ENCODE results near the gene SHC3.

Gene SHC3

DNA sequence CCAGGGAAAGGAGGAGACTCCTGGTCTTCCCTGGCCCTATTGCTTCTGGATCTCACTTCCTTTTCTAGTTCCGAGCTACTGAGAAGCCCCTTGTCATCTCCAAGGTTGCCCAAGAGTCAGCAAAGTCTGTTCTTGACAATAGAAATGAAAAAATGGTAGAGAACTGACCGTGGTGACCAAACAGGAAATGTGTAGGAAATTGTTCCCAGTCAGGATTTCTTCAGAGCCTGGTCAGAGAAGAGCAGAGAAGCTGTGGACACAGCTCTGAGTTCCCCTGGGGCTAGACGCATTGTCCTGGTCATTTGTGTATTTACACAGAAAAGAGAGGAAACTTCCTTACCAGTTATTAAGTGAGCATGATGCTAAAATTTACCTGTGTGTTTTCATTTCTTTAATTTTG, 151.7 kb downstream of the SHC3 start:
- no peak for DNase-seq (ENCODE audit: extremely low read depth in 1 of 2, low read depth in 1 of 2)

DNA sequence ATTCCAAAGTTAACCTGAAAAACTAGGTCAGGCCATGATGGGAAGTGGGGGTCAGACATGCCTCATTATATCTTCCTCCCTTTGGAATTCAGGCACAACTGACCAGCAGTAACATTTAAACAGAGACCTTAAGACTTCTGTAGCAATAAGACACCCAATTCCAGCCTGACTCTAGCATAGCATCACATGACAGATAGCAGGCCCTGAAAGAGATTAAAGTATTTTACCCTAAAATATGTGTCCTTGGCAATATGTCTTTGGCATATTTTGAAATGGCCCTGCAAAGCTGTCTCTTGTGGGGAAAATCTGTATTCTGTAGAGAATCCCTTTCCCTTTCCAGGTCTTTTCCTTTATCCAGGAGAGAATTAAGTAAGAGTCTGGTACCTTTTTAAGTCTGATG, 153.1 kb downstream of the SHC3 start:
- no peak for DNase-seq (ENCODE audit: extremely low read depth in 1 of 2, low read depth in 1 of 2)

DNA sequence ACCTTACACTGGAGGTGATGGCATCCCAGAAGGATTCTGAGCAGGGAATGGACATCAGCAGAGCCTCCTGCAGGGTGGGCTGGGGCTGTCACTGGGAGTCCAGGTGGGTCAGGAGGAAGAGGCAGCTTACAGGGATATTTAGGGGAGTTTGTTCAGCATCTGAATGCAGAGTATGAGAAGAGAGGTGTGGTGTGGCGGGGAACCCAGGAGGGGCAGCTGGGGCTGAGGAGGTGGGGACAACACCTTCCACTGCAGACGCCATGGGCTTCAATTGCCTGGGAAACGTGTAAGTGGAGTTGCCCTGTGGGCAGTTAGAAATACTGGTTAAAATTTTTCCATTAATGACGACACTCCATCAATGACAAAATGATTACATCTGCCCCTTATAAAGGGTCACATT, 153.9 kb downstream of the SHC3 start:
- no peak for DNase-seq (ENCODE audit: extremely low read depth in 1 of 2, low read depth in 1 of 2)

DNA sequence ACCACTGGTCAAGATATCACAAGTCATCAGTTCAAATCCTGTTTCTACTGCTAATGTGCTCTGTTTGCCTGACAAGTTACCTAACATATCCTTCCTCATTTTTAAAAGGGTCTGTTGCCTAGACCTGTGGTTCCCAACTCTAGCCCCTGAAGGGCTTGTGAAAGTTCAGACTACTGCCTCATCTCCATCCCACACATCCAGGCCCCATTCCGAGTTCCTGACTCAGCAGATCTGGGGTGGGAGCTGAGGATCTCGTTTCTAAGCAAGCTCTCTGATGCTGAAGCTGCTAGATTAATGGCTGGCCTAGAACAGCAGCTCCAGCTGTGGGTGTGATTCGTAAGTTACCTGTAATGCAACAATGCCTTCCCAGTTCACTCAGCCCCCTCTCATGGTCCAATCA, 154.9 kb downstream of the SHC3 start:
- DNase-seq (ENCODE audit: extremely low read depth in 1 of 2, low read depth in 1 of 2): no peak

DNA sequence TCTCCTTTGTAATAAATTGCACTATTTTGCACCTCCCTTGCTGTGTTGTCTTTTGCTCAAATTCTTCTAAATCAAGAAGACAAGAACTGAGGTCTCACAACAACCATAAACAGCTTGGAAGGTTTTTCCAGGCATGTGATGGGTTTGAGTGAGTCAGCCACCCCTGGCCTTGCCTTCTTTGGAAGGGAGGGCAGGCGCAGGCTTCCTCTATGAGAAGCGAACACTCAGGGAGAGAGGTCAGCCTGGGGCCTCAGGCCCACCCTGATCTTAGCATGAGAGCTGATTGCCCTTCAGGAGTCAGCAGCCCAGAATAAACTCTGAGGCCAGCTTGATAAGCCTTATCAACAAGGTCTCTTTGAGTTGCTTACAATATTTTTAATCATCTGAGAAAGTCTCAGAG, 155.7 kb downstream of the SHC3 start:
- DNase-seq (ENCODE audit: extremely low read depth in 1 of 2, low read depth in 1 of 2): no peak

DNA sequence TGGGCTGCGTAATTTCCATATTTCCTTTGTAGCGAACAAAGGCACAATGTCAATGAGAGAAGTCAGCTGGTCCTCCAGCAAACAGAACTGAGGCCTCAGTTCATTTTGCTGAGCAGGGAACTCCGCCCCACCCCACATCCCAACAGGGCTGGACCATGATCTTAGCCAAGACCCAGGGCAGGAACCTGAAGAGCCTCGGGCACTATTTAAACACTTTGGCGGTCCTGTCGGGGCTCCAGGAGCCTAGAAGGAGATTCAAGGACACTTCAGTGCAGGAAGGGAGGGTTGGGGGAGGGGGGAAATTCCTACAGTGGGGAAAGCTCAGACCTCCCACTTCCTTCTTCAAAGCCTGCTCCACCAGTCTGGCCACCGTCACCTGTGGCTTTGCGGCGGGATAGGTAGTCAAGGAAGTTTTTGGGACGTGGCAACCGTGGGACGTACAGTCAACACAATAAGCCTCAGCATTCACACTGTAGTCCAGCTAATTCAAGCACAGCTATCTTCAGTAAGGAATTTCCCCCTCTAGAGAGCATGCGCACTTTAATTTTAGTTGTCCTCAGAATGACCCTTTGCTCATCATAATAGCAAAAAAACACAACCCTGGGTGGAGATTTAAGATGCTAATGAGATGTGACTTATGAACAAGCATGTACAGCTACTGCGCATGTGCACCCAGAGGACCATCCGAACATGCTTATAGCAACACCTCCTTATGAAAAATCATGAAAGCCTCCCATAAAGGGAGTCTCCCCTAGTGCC, 156.4 kb downstream of the SHC3 start:
- DNase-seq (ENCODE audit: extremely low read depth in 1 of 2, low read depth in 1 of 2): no peak

DNA sequence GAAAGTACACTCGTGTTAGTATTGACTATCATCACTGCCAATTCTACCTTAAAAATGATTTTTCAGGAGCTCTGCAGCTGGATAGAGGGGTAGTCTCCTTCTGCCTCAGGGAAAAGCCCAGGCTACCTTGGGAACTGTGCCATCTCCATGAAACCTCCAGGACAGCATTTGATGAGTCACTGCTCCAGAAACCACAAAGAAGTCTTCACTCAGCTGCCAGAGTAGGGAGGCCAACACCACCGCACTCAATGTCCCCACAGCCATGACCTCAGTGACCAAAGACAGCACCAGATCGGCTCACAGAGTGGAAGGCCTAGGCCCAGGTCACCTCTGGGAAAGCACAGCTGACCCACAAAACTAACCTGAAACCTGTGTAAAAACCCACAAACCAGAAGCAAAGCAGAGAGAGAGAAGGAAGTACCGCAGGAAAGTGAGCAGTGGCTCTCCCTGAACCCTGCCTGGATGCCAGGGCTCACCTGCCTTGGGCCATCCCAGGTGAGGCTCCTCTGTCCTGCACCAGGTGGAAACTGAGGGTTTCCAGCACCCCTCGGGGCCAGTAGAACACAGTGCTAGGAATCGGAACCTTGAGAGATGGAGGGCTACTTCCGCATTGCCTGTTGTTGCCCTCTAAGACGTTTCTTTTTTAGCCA, 157.3 kb downstream of the SHC3 start:
- no peak for DNase-seq (ENCODE audit: extremely low read depth in 1 of 2, low read depth in 1 of 2)

DNA sequence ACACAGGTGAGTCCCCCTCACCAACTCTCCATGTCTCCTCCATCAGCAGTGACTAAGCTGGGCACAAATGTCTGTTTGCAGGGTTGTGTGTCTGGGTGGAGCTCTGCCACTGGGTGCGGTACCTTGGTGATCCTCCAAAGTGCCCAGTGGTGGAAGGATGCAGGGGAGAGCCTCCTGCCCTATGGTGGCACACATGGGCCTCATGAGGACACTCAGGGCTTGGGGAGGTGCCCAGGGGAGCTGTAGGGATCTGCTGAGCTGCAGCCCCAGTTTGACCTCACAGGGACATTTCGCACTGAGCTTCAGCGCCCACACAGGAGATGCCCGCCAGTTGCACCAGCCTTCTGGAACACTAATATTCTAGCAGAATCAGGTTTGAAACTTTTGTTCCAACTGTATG, 157.9 kb downstream of the SHC3 start:
- no peak for DNase-seq (ENCODE audit: extremely low read depth in 1 of 2, low read depth in 1 of 2)

DNA sequence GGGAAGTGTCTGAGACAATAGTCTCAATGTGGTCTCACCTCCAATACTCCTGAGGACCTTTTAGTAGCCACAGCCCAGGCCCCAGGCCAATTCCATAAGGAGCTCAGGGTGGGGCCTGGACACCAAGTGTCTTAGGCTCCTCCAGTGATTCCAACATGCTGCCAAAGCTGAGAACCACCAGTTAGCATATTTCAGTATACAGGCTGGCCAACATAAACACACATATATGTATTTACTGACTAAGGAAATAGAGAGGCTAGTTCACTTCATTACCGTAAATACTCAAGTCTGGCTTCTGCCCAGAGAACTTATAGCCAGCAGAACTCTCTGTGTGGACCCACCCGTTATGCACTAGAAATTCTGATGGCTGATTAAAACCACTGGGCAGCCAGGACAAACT, 163.3 kb downstream of the SHC3 start:
- DNase-seq (ENCODE audit: extremely low read depth in 1 of 2, low read depth in 1 of 2): no peak

DNA sequence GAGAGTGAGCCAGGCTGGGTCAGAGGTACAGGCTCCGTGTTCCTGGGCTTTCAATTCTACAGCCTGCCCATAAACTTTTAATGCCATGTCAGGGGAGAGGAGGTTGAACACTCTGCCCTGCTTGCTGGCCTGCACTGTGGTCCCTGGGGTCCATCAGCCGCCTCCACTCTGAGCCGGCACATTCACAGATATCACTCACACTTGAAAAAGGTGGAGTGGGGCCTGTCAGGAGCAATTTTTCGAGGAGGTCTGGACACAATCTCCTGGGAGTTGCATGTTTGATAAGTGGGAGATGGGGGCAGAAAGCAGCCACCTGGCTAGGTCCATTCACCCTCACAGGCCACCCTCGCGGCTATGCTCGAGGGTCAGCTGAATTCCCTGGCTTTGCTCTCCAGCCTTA, 164.5 kb downstream of the SHC3 start:
- no peak for DNase-seq (ENCODE audit: extremely low read depth in 1 of 2, low read depth in 1 of 2)

DNA sequence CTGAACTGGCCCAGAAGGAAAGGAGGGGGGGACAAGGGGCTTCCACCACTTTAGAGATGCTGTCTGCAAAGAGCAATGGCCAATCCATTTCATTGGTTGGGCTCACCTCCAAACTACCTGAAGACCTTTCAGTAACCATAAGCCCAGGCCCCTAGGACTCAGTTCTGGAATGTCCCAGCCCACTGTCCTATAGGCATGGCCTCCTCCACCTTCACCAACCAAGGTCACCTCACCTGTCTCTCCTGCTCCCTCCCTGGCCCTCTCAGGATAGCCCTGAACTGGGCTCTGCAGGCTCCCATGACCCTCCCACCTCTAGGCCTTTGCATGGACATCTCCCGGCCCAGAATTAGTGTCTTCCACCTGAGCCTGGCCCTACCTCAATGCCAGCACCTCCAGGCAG, 165.0 kb downstream of the SHC3 start:
- DNase-seq (ENCODE audit: extremely low read depth in 1 of 2, low read depth in 1 of 2): no peak

DNA sequence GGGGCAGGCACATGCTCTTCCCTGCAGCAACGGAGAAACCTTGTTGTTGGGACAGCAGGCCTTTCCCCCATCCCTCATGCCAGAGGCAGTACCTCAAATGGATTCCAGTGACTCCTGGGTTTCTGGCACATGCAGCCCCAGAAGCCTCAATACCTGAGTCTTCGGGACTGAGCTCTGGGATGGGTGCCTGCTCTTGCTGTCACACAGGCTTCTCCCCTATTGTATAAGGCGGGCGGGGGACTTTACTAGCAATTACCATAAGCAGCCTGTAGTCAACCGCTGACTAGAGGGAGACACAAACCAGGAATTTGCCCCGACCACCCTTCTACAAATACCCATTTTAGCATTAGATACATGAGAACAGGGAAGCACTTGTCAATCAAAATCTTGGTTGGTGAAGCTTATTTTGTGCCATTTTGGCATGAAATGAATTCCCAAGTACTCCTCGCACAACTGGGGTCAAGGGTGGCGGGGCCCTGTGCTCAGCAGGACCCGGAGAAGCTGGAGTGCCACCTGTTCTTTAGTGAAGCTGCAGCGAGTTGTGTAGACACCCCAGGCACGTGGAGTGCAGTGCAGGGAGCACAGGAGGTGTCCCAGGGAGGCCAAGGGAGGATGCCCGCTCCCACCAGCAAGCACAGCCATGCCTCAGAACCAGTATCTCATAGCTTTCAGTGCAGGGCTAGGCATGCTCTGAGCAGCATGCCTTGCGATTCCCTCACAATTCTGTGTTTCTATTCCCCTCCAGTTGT, 166.2 kb downstream of the SHC3 start:
- DNase-seq (ENCODE audit: extremely low read depth in 1 of 2, low read depth in 1 of 2): no peak

DNA sequence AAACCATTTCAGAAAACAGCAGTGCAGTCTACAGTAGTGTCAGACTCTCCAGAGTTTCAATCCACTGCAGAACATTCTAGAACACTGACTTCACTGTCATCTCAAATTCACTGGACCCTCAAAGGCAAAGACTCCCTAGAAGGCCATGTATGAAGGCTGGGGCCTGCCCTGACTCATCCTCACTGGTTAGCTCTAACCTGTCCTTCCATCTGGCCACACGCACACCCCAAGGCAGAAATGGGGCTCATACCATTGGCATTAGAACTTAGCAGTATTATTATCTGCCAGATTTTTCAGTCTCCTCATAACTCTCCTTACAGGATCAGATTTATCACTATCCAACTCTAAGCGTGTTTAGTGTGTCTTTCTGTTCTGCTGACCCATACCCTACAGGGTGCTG, 166.9 kb downstream of the SHC3 start:
- no peak for DNase-seq (ENCODE audit: extremely low read depth in 1 of 2, low read depth in 1 of 2)

DNA sequence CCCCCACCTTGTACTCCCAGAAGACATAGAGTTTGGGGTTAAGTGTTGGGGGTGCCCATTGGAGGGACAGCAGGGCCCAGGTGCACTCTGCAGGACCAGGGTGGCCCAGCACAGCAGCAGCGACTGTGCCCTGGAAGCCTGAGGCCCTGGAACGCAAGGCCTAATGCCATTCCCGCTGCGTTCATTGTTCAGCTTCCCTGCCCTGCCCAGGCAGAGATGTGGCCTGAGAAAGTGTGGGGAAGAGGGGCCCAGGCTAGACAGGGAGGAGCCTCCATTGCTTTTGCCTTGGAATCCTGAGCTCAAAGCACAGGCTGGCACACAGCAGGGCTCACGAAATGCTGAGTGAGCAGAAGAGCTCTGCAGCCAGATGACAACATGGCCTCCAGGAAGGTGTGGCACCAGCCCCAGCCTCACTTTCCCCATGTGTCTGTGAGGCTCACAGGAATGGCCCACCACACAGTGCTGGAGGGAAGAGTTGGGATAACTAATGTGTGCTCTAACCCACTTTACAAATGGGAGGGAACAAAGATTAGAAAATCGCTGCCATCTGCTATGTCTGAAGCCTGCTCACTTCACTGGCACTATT, 168.0 kb downstream of the SHC3 start:
- DNase-seq (ENCODE audit: extremely low read depth in 1 of 2, low read depth in 1 of 2): no peak

DNA sequence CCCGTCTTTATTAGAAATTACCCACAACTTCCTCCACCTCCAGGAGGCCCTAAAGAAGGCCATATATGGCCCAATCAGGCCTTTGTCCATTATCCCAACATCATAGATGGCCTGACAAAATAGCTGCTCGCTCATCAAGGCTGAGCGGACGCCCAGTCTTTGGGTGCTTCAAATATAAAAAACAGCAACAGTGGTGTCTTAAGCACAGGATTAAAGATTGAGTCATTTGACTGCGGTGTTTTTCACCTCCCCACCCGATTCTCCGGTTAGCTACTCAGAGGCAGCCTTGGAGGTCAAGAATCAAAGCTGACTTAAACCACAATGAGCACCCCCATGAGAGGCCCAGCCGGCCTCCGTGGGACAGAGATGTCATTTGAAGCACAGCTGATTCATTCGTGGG, 168.6 kb downstream of the SHC3 start:
- no peak for DNase-seq (ENCODE audit: extremely low read depth in 1 of 2, low read depth in 1 of 2)

DNA sequence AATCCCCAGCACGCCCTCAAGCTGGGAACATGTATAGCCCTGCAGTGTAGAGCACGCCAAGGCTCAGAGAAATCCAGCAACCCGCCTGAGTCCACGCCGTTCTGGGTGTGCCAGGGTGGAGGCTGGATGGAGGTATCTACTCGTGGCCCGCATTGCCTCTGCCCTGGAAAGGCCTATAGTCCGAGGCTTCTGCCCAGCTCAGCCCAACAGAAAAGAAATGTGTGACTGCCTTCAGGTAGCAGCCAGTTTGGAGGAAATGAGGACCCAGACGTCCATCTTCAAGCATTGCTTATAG, 169.1 kb downstream of the SHC3 start:
- DNase-seq (ENCODE audit: extremely low read depth in 1 of 2, low read depth in 1 of 2): no peak

DNA sequence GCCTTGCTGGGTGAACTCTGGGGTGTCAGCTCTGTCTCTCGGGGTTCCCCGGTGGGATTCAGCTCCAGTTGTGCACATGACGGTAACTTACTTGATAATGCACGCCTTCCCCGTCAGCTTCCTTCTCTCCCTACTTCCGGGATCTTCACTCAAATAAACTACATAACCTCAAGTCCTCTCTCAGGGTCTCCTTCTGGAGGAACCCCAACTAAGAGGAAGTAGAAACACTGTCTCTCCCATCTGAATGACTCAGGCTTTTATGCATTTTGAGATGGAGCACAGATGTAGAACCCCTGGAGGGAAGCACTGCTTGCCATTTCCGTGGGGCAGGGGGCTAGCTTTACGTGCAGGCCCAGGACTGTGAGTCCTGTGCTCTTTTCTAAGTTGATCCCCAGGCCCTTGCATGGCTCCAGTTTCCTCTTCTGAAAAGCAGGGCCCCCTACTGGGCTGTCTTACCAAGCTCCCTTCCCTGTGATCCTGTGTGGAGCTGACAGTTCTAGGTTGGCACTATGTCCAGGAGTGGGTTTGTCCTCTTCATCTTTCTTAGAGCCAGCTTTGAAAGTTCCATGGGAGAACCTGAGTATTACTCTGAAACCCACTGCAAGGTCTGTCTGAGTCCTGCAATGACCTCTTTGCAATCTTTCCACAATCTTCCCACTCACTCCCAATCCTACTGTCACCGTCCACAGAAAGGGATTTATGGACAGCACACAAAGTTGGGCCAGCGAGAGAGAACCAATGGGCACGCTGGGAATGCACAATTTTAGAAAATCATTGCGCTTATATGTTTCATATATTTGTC, 169.7 kb downstream of the SHC3 start:
- no peak for DNase-seq (ENCODE audit: extremely low read depth in 1 of 2, low read depth in 1 of 2)

DNA sequence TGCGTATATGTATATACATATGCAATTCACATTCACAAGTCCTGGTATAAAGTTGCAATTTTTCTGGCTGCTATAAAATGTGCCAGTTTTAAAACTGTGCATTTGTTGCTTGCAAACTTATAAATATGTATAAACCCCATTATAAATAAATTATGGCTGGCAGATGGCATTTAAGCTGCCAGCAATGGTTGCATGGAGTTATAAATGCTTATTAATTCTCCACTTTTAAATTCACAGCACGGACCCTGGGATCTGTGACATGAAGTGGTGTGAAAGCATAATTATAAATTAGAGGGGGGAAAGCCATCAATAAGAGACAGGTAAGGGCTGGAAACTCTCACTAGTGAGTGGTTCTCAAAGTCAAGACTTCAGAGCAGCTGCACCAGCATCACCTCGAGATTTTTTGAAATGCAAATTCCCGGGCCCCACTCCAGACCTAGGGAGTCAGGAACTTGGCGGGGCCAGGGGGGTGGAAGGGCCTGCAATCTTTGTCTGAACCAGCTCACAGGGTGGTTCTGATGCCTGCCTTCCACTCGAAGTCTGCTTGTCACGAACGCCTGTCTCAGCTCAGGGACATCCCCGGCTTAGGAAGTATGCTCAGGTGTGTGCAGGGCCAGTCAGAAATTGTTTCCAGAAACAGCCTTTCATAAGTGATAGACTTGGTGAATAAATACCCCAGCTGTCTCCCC, 170.4 kb downstream of the SHC3 start:
- no peak for DNase-seq (ENCODE audit: extremely low read depth in 1 of 2, low read depth in 1 of 2)

DNA sequence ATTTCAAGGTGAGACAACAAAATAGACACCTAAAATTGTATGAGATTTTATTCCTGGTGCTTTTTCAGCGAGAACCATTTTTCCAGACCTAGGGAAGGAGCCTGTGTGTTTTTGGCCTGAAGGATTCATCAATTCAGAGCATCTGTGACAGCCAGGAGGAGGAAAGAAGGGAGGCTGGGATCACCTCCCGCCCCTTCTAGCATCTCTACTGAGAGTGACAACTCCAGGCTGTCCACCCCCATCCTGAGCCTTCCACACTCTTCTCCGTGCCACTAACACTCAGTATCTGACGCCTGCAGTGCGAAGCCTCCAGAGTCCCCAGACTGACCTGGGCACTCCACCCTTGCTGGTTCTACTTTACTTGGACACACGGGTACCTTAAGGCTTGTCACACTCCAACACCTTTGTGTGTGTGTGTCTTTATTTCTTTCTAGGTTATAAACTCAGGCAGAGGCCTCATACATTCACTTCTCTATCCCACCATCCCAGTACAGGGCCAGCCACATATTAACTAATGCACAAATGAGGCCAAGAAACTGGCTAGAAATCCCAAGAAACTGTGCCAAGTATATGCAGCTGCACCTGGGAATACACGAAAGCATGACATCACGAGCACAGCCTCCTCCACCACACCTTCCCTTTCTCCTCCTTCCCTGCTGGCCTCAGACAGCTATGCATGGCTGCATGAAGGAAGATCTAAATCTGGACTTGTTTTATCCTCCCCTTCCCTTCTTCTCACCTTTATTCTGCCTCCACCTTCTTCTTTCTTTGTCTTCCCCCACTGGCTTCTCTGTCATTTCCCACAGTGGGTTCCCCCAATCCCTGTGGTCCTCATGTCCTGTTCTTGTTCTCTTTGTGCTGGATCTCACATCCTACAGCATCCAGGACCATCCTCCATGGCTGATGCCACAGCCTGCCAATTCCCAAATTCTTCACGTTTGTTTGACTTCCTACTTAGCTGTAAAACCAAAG, 171.3 kb downstream of the SHC3 start:
- no peak for DNase-seq (ENCODE audit: extremely low read depth in 1 of 2, low read depth in 1 of 2)
